GM12874 (cell line): ENCODE results near the gene TMEM238L.

Source experiments
- CTCF ChIP-seq: IDR thresholded peaks from 2 replicates; pipeline ENCODE4 v1.5.1; 2011; ENCODE audit warnings: low read depth, mild to moderate bottlenecking, control low read depth, low read length, moderate library complexity; ENCODE audit not compliant: insufficient read depth

TMEM238L gene

GRCh38 chr17:10815319-10815718 lies 11.4 kb upstream of the TMEM238L start:
- TF ChIP-seq CTCF = no peak

GRCh38 chr17:10814075-10814474 lies 10.2 kb upstream of the TMEM238L start:
- no peak for TF ChIP-seq CTCF

- TF ChIP-seq CTCF = no peak
Measured at GRCh38 chr17:10812674-10813073, 8.8 kb upstream of the TMEM238L start.

GRCh38 chr17:10809605-10810004 lies 5.7 kb upstream of the TMEM238L start:
- no peak for TF ChIP-seq CTCF

- TF ChIP-seq CTCF = no peak
Measured at GRCh38 chr17:10807704-10808128, 3.8 kb upstream of the TMEM238L start.

- no peak for TF ChIP-seq CTCF
Measured at GRCh38 chr17:10806545-10807262, 2.8 kb upstream of the TMEM238L start.

GRCh38 chr17:10805911-10806310 lies 2.0 kb upstream of the TMEM238L start:
- no peak for TF ChIP-seq CTCF
